PC-3 (cell line): Measurements from ENCODE around the gene NGF. TPM values are rescaled to one million over a fixed set of nuclear protein-coding genes. Genes with fewer than 3 reads are reported as not detected.
A peak's percentile ranks its signal among the peaks of the same experiment; 100 is the strongest.

Experiments
- ATAC-seq: fragments of 200-7000 bp; cut with Tn5 transposase; 2 replicates; pipeline ENCODE4 v1.9.1; 2020; ENCODE audit warnings: mild to moderate bottlenecking, moderate library complexity
- BruUV-seq: library from RNA; stranded (reverse); fragments of 400-500 nt; replicated peaks from 2 replicates; lab custom pipeline; 2021; lab: Mats Ljungman, UMichigan
- CTCF ChIA-PET: fragments of 300-600 bp; sonication (Branson Sonifier 250); formaldehyde crosslinking; loops from one replicate; lab custom pipeline; 2022; ENCODE audit warnings: antibody characterized with exemption; lab: Charles Lee
- POLR2A ChIA-PET: fragments of 300-600 bp; sonication (Branson Sonifier 250); formaldehyde crosslinking; loops from one replicate; lab custom pipeline; 2022; ENCODE audit warnings: antibody characterized with exemption; ENCODE audit not compliant: unreplicated experiment; lab: Charles Lee
- DNase-seq: peaks from one replicate; pipeline ENCODE4 v3.0.0-alpha.2; 2015
- H2AFZ ChIP-seq: fragments of 300-600 bp; sonication (generic); 2 replicates; pipeline ENCODE4 v1.6.0; 2016; ENCODE audit warnings: antibody characterized with exemption, low read length
- H3F3A ChIP-seq: fragments of 300-600 bp; sonication (generic); one replicate; pipeline ENCODE4 v1.6.0; 2017; ENCODE audit warnings: antibody characterized with exemption, low read length, control low read depth, mild to moderate bottlenecking; ENCODE audit not compliant: unreplicated experiment
- H3K27ac ChIP-seq: fragments of 300-600 bp; sonication (generic); 2 replicates; pipeline ENCODE4 v1.5.1; 2016; ENCODE audit warnings: mild to moderate bottlenecking, low read length
- H3K27me3 ChIP-seq: fragments of 300-600 bp; sonication (generic); 2 replicates; pipeline ENCODE4 v1.6.1; 2016; ENCODE audit warnings: low read length, mixed read lengths
- H3K36me3 ChIP-seq: fragments of 300-600 bp; sonication (generic); 2 replicates; pipeline ENCODE4 v1.6.1; 2016; ENCODE audit warnings: low read depth, mixed run types, low read length, mixed read lengths
- H3K4me1 ChIP-seq: fragments of 300-600 bp; sonication (generic); 2 replicates; pipeline ENCODE4 v1.5.1; 2016; ENCODE audit warnings: low read length; ENCODE audit not compliant: insufficient read depth
- H3K4me2 ChIP-seq: fragments of 300-600 bp; sonication (generic); 2 replicates; pipeline ENCODE4 v1.6.0; 2016; ENCODE audit warnings: low read length
- H3K4me3 ChIP-seq: fragments of 300-600 bp; sonication (generic); 2 replicates; pipeline ENCODE4 v1.5.1; 2016; ENCODE audit warnings: mild to moderate bottlenecking, low read length, mixed read lengths
- H3K79me2 ChIP-seq: fragments of 300-600 bp; sonication (generic); 2 replicates; pipeline ENCODE4 v1.6.1; 2017; ENCODE audit warnings: low read length, mixed read lengths
- H3K9ac ChIP-seq: fragments of 300-600 bp; sonication (generic); 2 replicates; pipeline ENCODE4 v1.6.0; 2016; ENCODE audit warnings: mild to moderate bottlenecking, low read length
- H3K9me2 ChIP-seq: fragments of 300-600 bp; sonication (generic); replicated peaks from 2 replicates; pipeline ENCODE4 v1.6.1; 2016; ENCODE audit warnings: mixed run types, low read length, mixed read lengths
- H3K9me3 ChIP-seq: fragments of 300-600 bp; sonication (generic); 2 replicates; pipeline ENCODE4 v1.6.1; 2016; ENCODE audit warnings: low read length, mixed read lengths
- H4K20me1 ChIP-seq: fragments of 300-600 bp; sonication (generic); 2 replicates; pipeline ENCODE4 v1.6.1; 2016; ENCODE audit warnings: low read length, mixed read lengths
- CTCF ChIP-seq: fragments of 300-600 bp; sonication (generic); conservative IDR thresholded peaks from 2 replicates; pipeline ENCODE4 v1.5.1; 2017; ENCODE audit warnings: antibody characterized with exemption, low read depth, mild to moderate bottlenecking, low read length
- EZH2 ChIP-seq: fragments of 300-600 bp; sonication (generic); IDR thresholded peaks from one replicate; pipeline ENCODE4 v1.6.1; 2017; ENCODE audit warnings: antibody characterized with exemption, mild to moderate bottlenecking, low read length; ENCODE audit not compliant: unreplicated experiment
- EZH2phosphoT487 ChIP-seq: fragments of 300-600 bp; sonication (generic); IDR thresholded peaks from 2 replicates; pipeline ENCODE4 v1.6.1; 2018; ENCODE audit warnings: mild to moderate bottlenecking, antibody characterized with exemption, low read length, borderline replicate concordance
- intact Hi-C: fragments of 100-400 bp; cut with micrococcal nuclease; formaldehyde crosslinking; loops from 2 replicates; pipeline ENCODE4 v1.9.0; 2023
- total RNA-seq: library from RNA; depleted of rRNA; stranded (reverse); fragments of >200 nt; gene quantifications from 2 replicates; pipeline ENCODE4 v1.2.3, GENCODE V29; 2014

NGF gene
- total RNA-seq, 1 experiment from 2014 or later: 2.4 TPM

- Histone ChIP-seq H4K20me1 (no peaks in the 10 kb centered on the region), H3K4me3 (no peak overlapping the region), H3K9me3 (0 out of 2 replicates have a peak, but pooled peaks cover 5% of the 10 kb centered on the region), H3F3A (no peaks in the 10 kb centered on the region), H3K4me1 (0 out of 2 replicates have a peak, but pooled peaks cover 15% of the 10 kb centered on the region), H3K27ac (no peak overlapping the region), H2AFZ (no peak overlapping the region), H3K9me2 (no peaks in the 10 kb centered on the region), H3K4me2 (no peak overlapping the region), H3K79me2 (no peaks in the 10 kb centered on the region), H3K27me3 (no peaks in the 10 kb centered on the region), H3K36me3 (no peaks in the 10 kb centered on the region), H3K9ac (no peak overlapping the region)
- ATAC-seq: no peak
- intact Hi-C loops: no loop called here
- BruUV-seq: no TSS peak
- TF ChIP-seq EZH2phosphoT487: no peak
- no peak for TF ChIP-seq EZH2
- no peak for TF ChIP-seq CTCF
- ChIA-PET CTCF (no interaction called here), POLR2A (no interaction called here)
- no peak for DNase-seq
Observed at GRCh38 chr1:115242543-115242942, 95.5 kb downstream of the NGF start.

- no peak overlapping the region for H3K4me2 ChIP-seq
- no peaks in the 10 kb centered on the region for H3K9me2 ChIP-seq
- POLR2A ChIA-PET: no interaction called here
- H3K27ac ChIP-seq: no peak overlapping the region
- ATAC-seq (peak; percentile 24; the same call in 1 of the 2 replicates), DNase-seq (peak; percentile 23)
- H3K4me1 ChIP-seq: 0 out of 2 replicates have a peak, but pooled peaks cover 15% of the 10 kb centered on the region
- TF ChIP-seq EZH2: no peak
- TF ChIP-seq CTCF: no peak
- TF ChIP-seq EZH2phosphoT487: no peak
- H3K9me3 ChIP-seq: peaks cover 11% of the 10 kb centered on the region; the same call in 1 of the 2 replicates
- no peak overlapping the region for H3K9ac ChIP-seq
- no peak overlapping the region for H2AFZ ChIP-seq
- no peaks in the 10 kb centered on the region for H3F3A ChIP-seq
- CTCF ChIA-PET: no interaction called here
- intact Hi-C loops: no loop called here
- H4K20me1 ChIP-seq: no peaks in the 10 kb centered on the region
- H3K27me3 ChIP-seq: no peaks in the 10 kb centered on the region
- H3K79me2 ChIP-seq: no peaks in the 10 kb centered on the region
- no peaks in the 10 kb centered on the region for H3K36me3 ChIP-seq
- BruUV-seq: no TSS peak
- H3K4me3 ChIP-seq: no peak overlapping the region
Observed at GRCh38 chr1:115241309-115241708, 96.7 kb downstream of the NGF start.

GRCh38 chr1:115240297-115240696 is 97.8 kb downstream of the NGF start:
- TF ChIP-seq EZH2phosphoT487 (no peak), CTCF (no peak), EZH2 (no peak)
- Histone ChIP-seq H3K4me1 (0 out of 2 replicates have a peak, but pooled peaks cover 15% of the 10 kb centered on the region), H3K4me3 (no peak overlapping the region), H3K79me2 (no peaks in the 10 kb centered on the region), H4K20me1 (no peaks in the 10 kb centered on the region), H3F3A (no peaks in the 10 kb centered on the region), H2AFZ (no peak overlapping the region), H3K9me3 (peaks cover 6% of the 10 kb centered on the region; the same call in 1 of the 2 replicates), H3K27ac (no peak overlapping the region), H3K9ac (no peak overlapping the region), H3K27me3 (no peaks in the 10 kb centered on the region), H3K36me3 (no peaks in the 10 kb centered on the region), H3K9me2 (no peaks in the 10 kb centered on the region), H3K4me2 (no peak overlapping the region)
- ChIA-PET POLR2A (no interaction called here), CTCF (no interaction called here)
- intact Hi-C loops: no loop called here
- BruUV-seq: no TSS peak
- ATAC-seq (0 out of 2 replicates have a peak, but pooled peaks have one; percentile 27), DNase-seq (peak; percentile 27)
